GM12891 (cell line): ENCODE measurements around the gene GUCA2B.

ENCODE experiments used
- POLR2A ChIP-seq: IDR thresholded peaks from 2 replicates; pipeline ENCODE4 v1.6.1; 2011; ENCODE audit warnings: low read depth, low read length, control low read depth
- POLR2AphosphoS5 ChIP-seq: IDR thresholded peaks from 2 replicates; pipeline ENCODE4 v1.6.1; 2011; ENCODE audit warnings: low read depth, low read length, control low read depth
- TAF1 ChIP-seq: IDR thresholded peaks from 2 replicates; pipeline ENCODE4 v1.6.1; 2011; ENCODE audit warnings: low read depth, low read length, control low read depth

DNA sequence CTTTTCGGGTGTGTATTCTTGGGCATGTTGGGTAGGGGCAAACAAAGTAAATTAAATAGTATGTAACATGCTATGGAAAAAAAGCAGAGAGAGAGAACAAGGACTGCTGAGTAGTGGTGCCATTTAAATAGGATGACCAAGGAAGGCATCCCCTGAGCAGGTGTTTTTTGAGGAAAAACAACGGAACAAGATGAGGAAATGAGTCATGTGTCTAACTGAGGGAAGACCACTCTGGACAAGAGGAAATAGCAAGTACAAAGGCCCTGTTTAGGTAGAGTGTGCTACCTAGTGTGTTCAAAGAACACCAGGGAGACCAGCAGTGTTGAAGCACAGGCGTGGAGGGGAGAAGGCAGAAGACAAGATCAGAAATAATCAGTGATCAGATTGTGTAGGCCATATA, 31.4 kb downstream of the GUCA2B start:
- TF ChIP-seq POLR2AphosphoS5 (no peak), TAF1 (no peak), POLR2A (no peak)
